ENCODE data around the gene WDR7.

Gene WDR7

GRCh38 chr18:56815926-56816325, 164.8 kb downstream of the WDR7 start:
- DNase-seq = no peak

- no peak for DNase-seq
Observed at GRCh38 chr18:56823986-56824565, 172.9 kb downstream of the WDR7 start.

GRCh38 chr18:56825321-56825720, 174.2 kb downstream of the WDR7 start:
- DNase-seq = no peak

GRCh38 chr18:56825878-56826277, 174.7 kb downstream of the WDR7 start:
- no peak for DNase-seq

- no peak for DNase-seq
Observed at GRCh38 chr18:56831988-56832387, 180.8 kb downstream of the WDR7 start.

- no peak for DNase-seq
Observed at GRCh38 chr18:56835331-56835730, 184.2 kb downstream of the WDR7 start.

DNA sequence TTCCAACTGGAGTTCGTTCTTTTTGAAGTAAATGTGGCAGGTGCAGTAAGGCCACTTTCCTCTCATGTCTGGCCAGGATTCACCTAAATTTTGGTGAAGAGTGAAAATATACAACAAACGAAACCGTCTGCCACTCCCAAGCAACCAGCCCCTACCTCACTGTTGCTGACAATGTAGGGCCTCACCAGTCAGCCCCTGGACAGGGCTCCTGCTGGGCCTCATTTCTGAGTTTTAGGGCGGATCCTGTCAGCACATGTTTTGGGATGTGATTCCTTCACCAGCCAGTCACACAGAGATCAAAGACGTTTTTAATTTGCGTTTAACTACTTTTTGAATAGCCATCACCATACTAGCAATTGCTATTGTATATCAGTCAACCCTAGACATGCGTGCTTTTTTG, 185.0 kb downstream of the WDR7 start:
- DNase-seq = no peak

GRCh38 chr18:56841836-56842235, 190.7 kb downstream of the WDR7 start:
- no peak for DNase-seq

DNA sequence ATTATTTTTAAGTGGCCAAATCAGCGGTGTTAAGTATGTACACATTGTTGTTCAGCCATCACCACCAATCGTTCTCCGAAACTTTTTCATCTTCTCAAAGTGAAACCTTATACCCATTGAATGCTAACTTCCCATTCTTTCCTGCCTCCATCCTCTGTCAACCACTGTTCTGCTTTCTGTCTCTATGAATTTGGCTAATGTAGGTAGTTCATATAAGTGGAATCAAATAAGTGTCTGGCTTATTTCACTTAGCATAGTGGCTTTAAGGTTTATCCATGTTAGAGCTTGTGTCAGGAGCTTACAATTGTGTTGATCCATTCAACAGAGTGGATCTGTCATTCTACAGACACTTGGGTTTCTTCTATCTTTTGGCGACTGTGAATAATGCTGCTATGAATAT, 192.1 kb downstream of the WDR7 start:
- DNase-seq = no peak

DNA sequence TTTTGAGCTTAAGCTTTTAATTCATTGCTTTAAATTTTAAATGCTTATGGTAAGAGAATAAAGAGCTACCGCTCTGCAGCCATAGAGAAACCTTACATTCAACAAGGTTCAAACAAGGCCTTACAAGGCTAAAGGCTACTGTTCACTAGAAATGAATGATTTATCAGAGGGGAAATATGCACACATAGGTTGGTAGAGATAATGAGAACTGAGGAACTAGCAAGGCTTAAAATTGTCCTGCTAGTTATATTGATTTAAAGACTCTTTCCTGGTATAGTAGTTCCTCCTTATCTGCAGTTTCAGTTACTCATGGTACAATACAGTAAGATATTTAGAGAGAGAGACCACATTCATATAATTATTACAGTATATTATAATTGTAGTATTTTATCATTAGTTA, 193.4 kb downstream of the WDR7 start:
- no peak for DNase-seq

- no peak for DNase-seq
Observed at GRCh38 chr18:56851774-56852173, 200.6 kb downstream of the WDR7 start.

GRCh38 chr18:56853961-56854360, 202.8 kb downstream of the WDR7 start:
- DNase-seq = no peak

- no peak for DNase-seq
Observed at GRCh38 chr18:56861244-56861643, 210.1 kb downstream of the WDR7 start.

GRCh38 chr18:56869189-56869777, 218.1 kb downstream of the WDR7 start:
- DNase-seq = no peak

GRCh38 chr18:56870982-56871381, 219.8 kb downstream of the WDR7 start:
- no peak for DNase-seq

DNA sequence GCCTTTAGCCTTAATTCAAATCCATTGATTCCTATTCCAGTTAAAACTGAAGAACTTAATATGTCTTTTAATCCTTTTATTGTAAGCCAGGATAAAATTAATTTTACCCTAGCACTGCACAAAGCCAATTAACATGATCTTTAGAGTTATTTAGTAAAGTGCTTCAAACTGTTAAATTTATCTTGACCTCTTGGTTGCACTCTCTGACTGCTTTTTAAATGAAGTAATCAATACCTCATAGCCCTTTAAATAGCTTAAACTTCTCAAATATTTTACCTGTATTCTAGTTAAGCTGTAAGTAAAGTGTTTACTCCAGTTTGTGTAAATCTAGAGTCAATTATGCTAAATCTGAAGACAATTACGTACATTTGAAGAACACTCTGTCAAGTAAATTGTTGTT, 221.0 kb downstream of the WDR7 start:
- no peak for DNase-seq

GRCh38 chr18:56873441-56874140, 222.4 kb downstream of the WDR7 start:
- DNase-seq = no peak

GRCh38 chr18:56878711-56879110, 227.6 kb downstream of the WDR7 start:
- DNase-seq = no peak

GRCh38 chr18:56884511-56884910, 233.4 kb downstream of the WDR7 start:
- no peak for DNase-seq

DNA sequence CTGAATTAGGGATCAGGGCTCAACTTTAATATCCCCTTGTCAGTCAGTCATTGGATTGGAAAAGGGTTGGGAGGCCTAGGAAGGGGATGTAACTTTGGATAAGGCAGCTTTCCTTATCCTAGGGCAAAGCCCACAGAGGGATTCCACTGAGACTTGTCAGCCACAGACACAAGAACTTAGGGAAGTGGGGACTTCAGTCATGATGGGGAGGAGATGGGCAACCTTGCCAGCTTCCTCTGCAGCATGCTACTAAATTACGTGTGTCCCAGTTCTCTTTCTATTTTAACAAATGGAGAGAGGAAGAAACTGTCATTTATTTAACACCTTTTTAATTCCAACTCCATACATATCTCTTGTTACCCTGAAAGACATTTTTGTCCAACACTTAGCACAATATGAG, 237.8 kb downstream of the WDR7 start:
- no peak for DNase-seq

DNA sequence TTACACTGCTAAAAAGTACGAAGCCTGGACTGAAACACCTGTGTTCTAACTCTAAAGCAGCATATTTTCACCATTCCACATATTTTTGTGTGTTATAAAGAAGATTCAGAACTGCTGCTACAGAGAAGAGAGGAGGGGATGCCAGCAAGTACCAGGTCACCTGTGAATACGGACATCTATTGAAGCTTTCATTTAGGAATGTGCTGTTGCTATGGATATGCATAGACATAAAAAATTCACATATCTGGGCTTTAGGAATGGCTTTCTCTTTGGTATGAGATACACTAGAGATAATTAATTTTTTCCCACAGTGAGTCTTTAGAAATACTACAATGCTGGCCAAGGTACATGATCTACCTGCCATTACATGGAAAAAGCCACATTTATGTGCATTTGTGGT, 238.5 kb downstream of the WDR7 start:
- DNase-seq = no peak

GRCh38 chr18:56890632-56891031, 239.5 kb downstream of the WDR7 start:
- no peak for DNase-seq

GRCh38 chr18:56891116-56891515, 240.0 kb downstream of the WDR7 start:
- DNase-seq = no peak

GRCh38 chr18:56891870-56892269, 240.7 kb downstream of the WDR7 start:
- DNase-seq = no peak

GRCh38 chr18:56897122-56897521, 246.0 kb downstream of the WDR7 start:
- DNase-seq = no peak
